ENCODE data around the gene WNK2. TPM values are rescaled to one million over a fixed set of nuclear protein-coding genes. Genes with fewer than 3 reads are reported as not detected.

WNK2 gene
- total and polyA plus RNA-seq, 12 donors: 16.6 to 236 (median 178) TPM

DNA sequence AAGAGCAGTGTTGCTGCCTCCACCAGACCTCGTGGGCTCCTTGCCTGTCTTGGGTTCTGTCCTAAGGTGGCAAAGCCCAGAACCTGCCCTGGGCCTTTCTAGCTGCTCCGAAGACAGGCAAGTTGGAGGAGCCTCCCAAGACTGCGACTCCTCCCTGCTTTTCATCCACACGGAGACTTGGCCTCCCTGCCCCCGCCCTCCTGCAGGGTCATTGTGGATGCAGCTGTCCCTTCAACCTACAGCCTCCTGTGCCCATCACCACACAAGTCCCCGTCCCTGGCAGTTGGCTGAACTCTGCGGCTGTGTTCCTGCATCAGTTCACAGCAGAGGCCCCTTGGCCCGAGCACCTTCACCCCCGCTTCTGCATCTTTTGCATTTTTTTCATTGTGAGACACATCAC lies 59.2 kb downstream of the WNK2 start:
- intact Hi-C loops (cut with DNase I): no loop called here
- 75 to 76% methylated on average over 9 of the region's 9 CpGs for WGBS, 2 donors
- DNase-seq: no peak
- no peaks in the 10 kb centered on the region for H3K27me3 ChIP-seq
- TF ChIP-seq, protein P1, sequence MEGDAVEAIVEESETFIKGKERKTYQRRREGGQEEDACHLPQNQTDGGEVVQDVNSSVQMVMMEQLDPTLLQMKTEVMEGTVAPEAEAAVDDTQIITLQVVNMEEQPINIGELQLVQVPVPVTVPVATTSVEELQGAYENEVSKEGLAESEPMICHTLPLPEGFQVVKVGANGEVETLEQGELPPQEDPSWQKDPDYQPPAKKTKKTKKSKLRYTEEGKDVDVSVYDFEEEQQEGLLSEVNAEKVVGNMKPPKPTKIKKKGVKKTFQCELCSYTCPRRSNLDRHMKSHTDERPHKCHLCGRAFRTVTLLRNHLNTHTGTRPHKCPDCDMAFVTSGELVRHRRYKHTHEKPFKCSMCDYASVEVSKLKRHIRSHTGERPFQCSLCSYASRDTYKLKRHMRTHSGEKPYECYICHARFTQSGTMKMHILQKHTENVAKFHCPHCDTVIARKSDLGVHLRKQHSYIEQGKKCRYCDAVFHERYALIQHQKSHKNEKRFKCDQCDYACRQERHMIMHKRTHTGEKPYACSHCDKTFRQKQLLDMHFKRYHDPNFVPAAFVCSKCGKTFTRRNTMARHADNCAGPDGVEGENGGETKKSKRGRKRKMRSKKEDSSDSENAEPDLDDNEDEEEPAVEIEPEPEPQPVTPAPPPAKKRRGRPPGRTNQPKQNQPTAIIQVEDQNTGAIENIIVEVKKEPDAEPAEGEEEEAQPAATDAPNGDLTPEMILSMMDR (IDR thresholded peaks at IDR 0.05): no peak
- H3K9me3 ChIP-seq: no peaks in the 10 kb centered on the region
- peaks cover 0 to 23% (median 0%) of the 10 kb centered on the region in 9 donors for H3K36me3 ChIP-seq
- H3K4me1 ChIP-seq: peaks cover 0 to 30% (median 15%) of the 10 kb centered on the region in 9 donors
- ATAC-seq: no peak
- no peak overlapping the region for H3K4me3 ChIP-seq
- peak overlapping the region in 1 of 10 donors; percentile 28 for H3K27ac ChIP-seq

DNA sequence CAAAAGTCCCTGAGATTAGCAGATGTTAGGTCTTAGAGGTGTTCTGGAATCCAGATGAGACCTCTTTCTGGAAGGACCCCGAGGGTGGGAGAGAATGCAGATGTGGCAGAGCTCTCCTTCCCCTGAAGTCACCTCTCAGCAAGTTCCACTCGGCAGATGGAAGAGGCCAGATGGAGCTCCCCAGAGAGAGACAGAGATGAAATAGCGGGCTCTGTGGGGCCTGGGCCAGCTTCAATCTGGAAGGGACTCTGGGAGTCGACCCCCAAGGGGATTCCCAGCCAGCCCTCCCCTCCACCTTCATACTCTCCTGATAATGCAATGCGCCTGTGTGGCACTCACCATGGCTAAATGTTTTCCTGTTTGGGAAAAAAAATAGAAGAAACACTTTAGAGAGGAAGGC lies 60.2 kb downstream of the WNK2 start:
- WGBS, 2 donors: 58% methylated on average over 5 of the region's 5 CpGs
- Histone ChIP-seq H3K27me3 (no peaks in the 10 kb centered on the region), H3K4me1 (peaks cover 0 to 35% (median 15%) of the 10 kb centered on the region in 9 donors), H3K4me3 (no peak overlapping the region), H3K27ac (no peak overlapping the region), H3K9me3 (no peaks in the 10 kb centered on the region), H3K36me3 (peaks cover 0 to 22% (median 0%) of the 10 kb centered on the region in 9 donors)
- intact Hi-C loops (cut with DNase I): no loop called here
- no peak for DNase-seq
- no peak for ATAC-seq
- TF ChIP-seq, protein P1 (IDR thresholded peaks at IDR 0.05): no peak

DNA sequence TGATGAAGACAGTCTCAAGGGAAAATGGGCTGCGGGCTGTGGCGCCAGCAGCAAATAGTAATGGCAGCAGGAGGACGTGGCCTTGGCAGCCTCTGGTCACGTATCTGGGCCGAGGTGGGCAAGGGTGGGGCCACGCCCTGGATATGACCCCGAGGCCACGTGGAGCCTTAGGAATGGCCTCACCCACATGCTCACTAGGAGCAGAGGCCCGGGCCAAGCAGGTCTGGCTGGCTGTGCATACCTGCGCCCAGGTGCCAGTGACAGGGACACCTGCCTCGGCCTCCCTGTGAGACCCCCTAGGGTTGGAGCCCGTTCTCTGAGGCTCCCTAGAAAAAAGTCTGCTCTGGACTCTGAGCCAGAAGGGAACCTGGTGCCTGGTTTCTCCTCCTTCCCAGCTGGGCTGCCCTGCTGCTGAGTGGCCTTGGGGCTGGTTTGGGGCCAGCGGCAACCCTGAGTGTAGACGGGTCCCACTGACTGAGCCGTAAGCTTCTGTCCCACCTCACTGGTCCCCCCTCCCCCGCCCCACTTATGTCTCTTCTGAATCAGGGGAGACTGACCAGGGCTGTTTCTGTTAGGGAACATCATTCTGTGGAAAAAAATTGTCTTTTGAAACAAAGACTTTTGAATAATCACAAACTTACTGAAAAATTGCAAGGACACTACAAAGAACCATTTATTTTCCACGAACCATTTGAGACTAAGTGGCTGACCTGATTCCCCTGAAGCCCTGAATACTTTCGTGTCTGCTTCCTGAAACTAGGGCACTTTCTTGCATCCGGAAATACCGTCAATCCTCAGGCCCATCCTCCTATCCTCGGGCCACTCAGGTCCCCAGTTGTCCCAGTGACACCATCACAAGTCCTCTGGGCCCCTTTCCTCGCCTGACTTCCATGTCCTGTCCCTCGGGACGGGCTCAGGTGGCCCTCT lies 60.8 kb downstream of the WNK2 start:
- H3K9me3 ChIP-seq: no peaks in the 10 kb centered on the region
- H3K27me3 ChIP-seq: no peaks in the 10 kb centered on the region
- H3K36me3 ChIP-seq: peaks cover 0 to 20% (median 0%) of the 10 kb centered on the region in 9 donors
- no peak for ATAC-seq
- no peak overlapping the region for H3K4me3 ChIP-seq
- H3K4me1 ChIP-seq: peaks cover 0 to 35% (median 15%) of the 10 kb centered on the region in 9 donors
- 68 to 69% methylated on average over 24 of the region's 24 CpGs for WGBS, 2 donors
- H3K27ac ChIP-seq: no peak overlapping the region
- no peak for DNase-seq
- TF ChIP-seq, protein P1 (IDR thresholded peaks at IDR 0.05): no peak
- intact Hi-C loops (cut with DNase I): no loop called here

DNA sequence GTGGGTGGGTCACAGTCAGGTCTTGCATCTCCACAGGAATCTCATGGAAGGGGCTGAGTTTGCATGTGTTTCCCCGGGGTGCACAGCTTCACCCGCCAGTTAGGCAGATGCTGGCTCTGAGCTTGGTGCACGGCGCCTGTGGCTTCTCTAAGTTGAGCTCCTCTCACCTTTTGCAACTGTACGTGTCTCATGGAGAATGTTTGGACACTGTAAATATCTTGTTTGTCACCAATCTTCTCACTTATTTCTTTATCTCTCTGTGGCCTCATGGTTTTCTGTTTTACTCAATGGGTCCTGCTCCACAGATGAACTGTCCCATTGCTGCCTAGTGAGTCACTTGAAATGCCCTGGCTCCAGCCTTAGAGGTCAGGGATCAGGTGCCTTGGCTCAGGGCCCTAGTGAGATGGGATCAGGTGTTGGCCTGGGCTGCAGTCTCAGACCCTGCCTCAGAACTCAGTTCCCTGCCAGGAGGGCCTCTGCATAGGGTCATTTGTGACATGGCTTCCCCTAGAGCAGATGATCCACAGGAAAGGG lies 61.6 kb downstream of the WNK2 start:
- no peaks in the 10 kb centered on the region for H3K27me3 ChIP-seq
- no peak overlapping the region for H3K27ac ChIP-seq
- ATAC-seq: peak in 5 of 8 donors; percentile 18 to 50 (median 35)
- WGBS, 2 donors: 74 to 75% methylated on average over 5 of the region's 5 CpGs
- no peak overlapping the region for H3K4me3 ChIP-seq
- no peaks in the 10 kb centered on the region for H3K9me3 ChIP-seq
- peaks cover 0 to 35% (median 15%) of the 10 kb centered on the region in 9 donors for H3K4me1 ChIP-seq
- H3K36me3 ChIP-seq: peaks cover 0 to 17% (median 0%) of the 10 kb centered on the region in 9 donors
- no peak for DNase-seq
- intact Hi-C loops (cut with DNase I): no loop called here
- TF ChIP-seq, protein P1 (IDR thresholded peaks at IDR 0.05): no peak

Measured in heart right ventricle (tissue), 16 donors.